H1 (cell line): ENCODE results near the gene ZNF469. TPM values are rescaled to one million over a fixed set of nuclear protein-coding genes. Genes with fewer than 3 reads are reported as not detected.
"Not testable (repeated sequence)": the region's sequence is repeated elsewhere in the genome, so short reads cannot be mapped to it uniquely, and the experiment has no call there.

Experiments
- CTCF ChIA-PET: fragments of 300-600 bp; sonication (Branson Sonifier 250); formaldehyde crosslinking; loops from one replicate; lab custom pipeline; 2021; ENCODE audit not compliant: partially characterized antibody; lab: Charles Lee
- POLR2A ChIA-PET: fragments of 300-600 bp; sonication (Branson Sonifier 250); formaldehyde crosslinking; loops from one replicate; lab custom pipeline; 2021; ENCODE audit warnings: inconsistent platforms; ENCODE audit not compliant: partially characterized antibody; lab: Charles Lee
- DNase-seq, 2 experiments: peaks; one replicate each; pipeline versions ENCODE4 v3.0.0 to v3.0.0-alpha.2; 2010 to 2022; ENCODE audit warnings: low spot score in 2 of 2, low read depth in 1 of 2, mixed read lengths in 1 of 2
- FAIRE-seq: peaks from 2 replicates; lab custom pipeline; 2011; peaks lifted over from hg19 to GRCh38; lab: Jason Lieb, UNC
- H2AFZ ChIP-seq: 2 replicates; pipeline ENCODE4 v1.8.1; 2012; ENCODE audit warnings: low read length, inconsistent platforms
- H2AK5ac ChIP-seq: 2 replicates; pipeline ENCODE4 v1.6.1; 2013; ENCODE audit warnings: low read depth, low read length
- H2BK120ac ChIP-seq: replicated peaks from 2 replicates; pipeline ENCODE3; 2013; ENCODE audit warnings: low read depth, low read length, inconsistent platforms
- H2BK12ac ChIP-seq: 2 replicates; pipeline ENCODE4 v1.6.1; 2013; ENCODE audit warnings: low read depth, low read length
- H2BK15ac ChIP-seq: 2 replicates; pipeline ENCODE4 v1.6.1; 2013; ENCODE audit warnings: low read length
- H2BK20ac ChIP-seq: 2 replicates; pipeline ENCODE4 v1.6.1; 2013; ENCODE audit warnings: low read length
- H2BK5ac ChIP-seq: 2 replicates; pipeline ENCODE4 v1.6.1; 2013; ENCODE audit warnings: low read depth, low read length
- H3K14ac ChIP-seq: 2 replicates; pipeline ENCODE4 v1.6.1; 2013; ENCODE audit warnings: inconsistent platforms; ENCODE audit not compliant: insufficient read length
- H3K18ac ChIP-seq: 2 replicates; pipeline ENCODE4 v1.6.1; 2013; ENCODE audit warnings: low read length; ENCODE audit errors: extremely low read depth
- H3K23ac ChIP-seq: 2 replicates; pipeline ENCODE4 v1.6.1; 2013; ENCODE audit warnings: inconsistent platforms; ENCODE audit not compliant: insufficient read length
- H3K23me2 ChIP-seq: 2 replicates; pipeline ENCODE4 v1.6.1; 2013; ENCODE audit warnings: low read depth, low read length
- H3K27ac ChIP-seq: 2 replicates; pipeline ENCODE4 v1.6.1; 2011; ENCODE audit warnings: low read depth, low read length, inconsistent platforms
- H3K27me3 ChIP-seq, 4 experiments: replicated peaks in 1 of 4; 1 replicate in 1 of 4; 2 replicates in 3 of 4; pipeline versions ENCODE4 v1.6.1 to v1.8.1; 2011 to 2013; ENCODE audit warnings: low read length in 3 of 4, mild to moderate bottlenecking in 3 of 4, inconsistent platforms in 2 of 4, mixed read lengths in 2 of 4, moderate library complexity in 1 of 4; ENCODE audit not compliant: control insufficient read depth in 3 of 4, insufficient read depth in 3 of 4; ENCODE audit errors: extremely low read depth in 1 of 4
- H3K36me3 ChIP-seq, 4 experiments: 2 replicates each; pipeline versions ENCODE4 v1.6.1 to v1.8.1; 2011 to 2013; ENCODE audit warnings: mild to moderate bottlenecking in 4 of 4, low read length in 3 of 4, moderate library complexity in 2 of 4, control low read depth in 1 of 4, inconsistent platforms in 1 of 4; ENCODE audit not compliant: insufficient read depth in 4 of 4, control insufficient read depth in 2 of 4
- H3K4ac ChIP-seq: replicated peaks from 2 replicates; pipeline ENCODE3; 2013; ENCODE audit warnings: low read length, low read depth, mixed read lengths, inconsistent platforms; ENCODE audit not compliant: insufficient read length
- H3K4me1 ChIP-seq, 4 experiments: replicated peaks in 1 of 4; 1 replicate in 1 of 4; 2 replicates in 3 of 4; pipeline versions ENCODE4 v1.6.1 to v1.8.1; 2011 to 2013; ENCODE audit warnings: low read length in 3 of 4, inconsistent platforms in 2 of 4, mixed read lengths in 1 of 4; ENCODE audit not compliant: insufficient read depth in 4 of 4, control insufficient read depth in 3 of 4
- H3K4me2 ChIP-seq, 2 experiments: 2 replicates each; pipeline versions ENCODE4 v1.6.1 to v1.8.1; 2011 to 2013; ENCODE audit warnings: low read depth in 2 of 2, low read length in 2 of 2, control low read depth in 1 of 2, inconsistent platforms in 1 of 2, mild to moderate bottlenecking in 1 of 2; ENCODE audit not compliant: insufficient read depth in 1 of 2
- H3K4me3 ChIP-seq, 4 experiments: fragments of 200-600, 300-600 bp in 1 of 4; sonication (generic), shearing (Covaris generic), sonication (Bioruptor Twin) in 1 of 4; 2 replicates each; pipeline versions ENCODE4 v1.5.1 to v1.8.1; 2011 to 2016; ENCODE audit warnings: low read length in 4 of 4, low read depth in 3 of 4, control low read depth in 2 of 4, inconsistent platforms in 2 of 4, mild to moderate bottlenecking in 2 of 4, mixed read lengths in 1 of 4, moderate library complexity in 1 of 4; ENCODE audit not compliant: insufficient read depth in 2 of 4; ENCODE audit errors: extremely low read depth in 1 of 4
- H3K56ac ChIP-seq: replicated peaks from 2 replicates; pipeline ENCODE3; 2013; ENCODE audit warnings: low read depth, mild to moderate bottlenecking, mixed read lengths, low read length, inconsistent platforms; ENCODE audit not compliant: insufficient read length
- H3K79me1 ChIP-seq: 2 replicates; pipeline ENCODE4 v1.6.1; 2013; ENCODE audit warnings: low read depth, low read length, control low read depth
- H3K79me2 ChIP-seq, 2 experiments: 2 replicates each; pipeline versions ENCODE4 v1.6.1 to v1.8.1; 2012 to 2013; ENCODE audit warnings: low read length in 2 of 2, mild to moderate bottlenecking in 2 of 2, inconsistent platforms in 1 of 2; ENCODE audit not compliant: insufficient read depth in 2 of 2, control insufficient read depth in 1 of 2
- H3K9ac ChIP-seq, 4 experiments: replicated peaks in 1 of 4; 1 replicate in 1 of 4; 2 replicates in 3 of 4; pipeline versions ENCODE4 v1.6.1 to v1.8.1; 2011 to 2013; ENCODE audit warnings: low read depth in 3 of 4, low read length in 3 of 4, control low read depth in 2 of 4, mild to moderate bottlenecking in 2 of 4, moderate library complexity in 2 of 4, inconsistent platforms in 1 of 4; ENCODE audit errors: extremely low read depth in 1 of 4
- H3K9me3 ChIP-seq, 2 experiments: 2 replicates each; pipeline versions ENCODE4 v1.6.1 to v1.8.1; 2012 to 2013; ENCODE audit warnings: mild to moderate bottlenecking in 2 of 2, moderate library complexity in 2 of 2, control low read depth in 1 of 2, inconsistent platforms in 1 of 2, low read depth in 1 of 2, low read length in 1 of 2, mixed read lengths in 1 of 2; ENCODE audit not compliant: insufficient read depth in 2 of 2
- H4K20me1 ChIP-seq, 2 experiments: replicated peaks in 1 of 2; 2 replicates each; pipeline versions ENCODE3 to v1.8.1; 2011 to 2013; ENCODE audit warnings: inconsistent platforms in 2 of 2, low read length in 2 of 2, mild to moderate bottlenecking in 1 of 2; ENCODE audit not compliant: insufficient read depth in 2 of 2, control insufficient read depth in 1 of 2
- H4K5ac ChIP-seq: 2 replicates; pipeline ENCODE4 v1.6.1; 2013; ENCODE audit warnings: low read length, low read depth, mixed read lengths, inconsistent platforms; ENCODE audit not compliant: insufficient read length
- H4K8ac ChIP-seq: 2 replicates; pipeline ENCODE4 v1.8.0; 2013; ENCODE audit warnings: mild to moderate bottlenecking, moderate library complexity, low read length, inconsistent platforms; ENCODE audit not compliant: insufficient read depth; ENCODE audit errors: extremely low read depth
- H4K91ac ChIP-seq: replicated peaks from 2 replicates; pipeline ENCODE3; 2013; ENCODE audit warnings: low read length, mixed read lengths, inconsistent platforms; ENCODE audit not compliant: insufficient read length
- WGBS, 2 experiments: shearing (Covaris generic) in 1 of 2; methylation state at CpG; one replicate each; pipeline versions ENCODE4 v1.1.6 to v1.1.7; 2013 to 2015; ENCODE audit warnings: low lambda C conversion rate in 2 of 2, mixed read lengths in 2 of 2, inconsistent platforms in 1 of 2, low coverage in 1 of 2, missing lambda C conversion rate in 1 of 2; ENCODE audit not compliant: insufficient replicate concordance in 2 of 2, insufficient coverage in 1 of 2, insufficient read length in 1 of 2; ENCODE audit errors: extremely low coverage in 1 of 2, missing lambda C conversion rate in 1 of 2; 5-methylcytosine and 5-hydroxymethylcytosine counted together
- polyA plus RNA-seq, 7 experiments: library from polyadenylated mRNA; depleted of rRNA in 3 of 7; stranded (reverse) in 5 of 7; unstranded in 2 of 7; fragments of >200 nt in 5 of 7; fragments of 200-250 nt in 2 of 7; gene quantifications; 1 replicate in 5 of 7; 2 replicates in 1 of 7; 4 replicates in 1 of 7; pipeline versions ENCODE4 v1.2.1 to v1.2.3, GENCODE V29; 2011 to 2013; ENCODE audit warnings: missing spikeins in 2 of 7, mixed read lengths in 2 of 7
- total RNA-seq: library from RNA; stranded (reverse); fragmentation: NEBNext Ultra II Directional; extraction: Animal tissue kit (Norgen Biotek cat#: 25700); gene quantifications from 2 replicates; pipeline ENCODE4 v1.2.1, GENCODE V29; 2021

ZNF469 gene
- total and polyA plus RNA-seq, 2 of the 8 experiments (the other 6 are each of a cell fraction or from before 2014, with no cell fraction given) = 0.30 to 1.8 TPM

GRCh38 chr16:88360401-88360800, 22.4 kb upstream of the ZNF469 start:
- H2BK20ac ChIP-seq, H3K9ac ChIP-seq, H4K5ac ChIP-seq, H3K4me2 ChIP-seq, H4K20me1 ChIP-seq, H4K91ac ChIP-seq, H3K14ac ChIP-seq, H3K23me2 ChIP-seq, H3K36me3 ChIP-seq, POLR2A ChIA-PET, H3K27ac ChIP-seq, H2BK15ac ChIP-seq, H3K79me1 ChIP-seq, FAIRE-seq, H3K23ac ChIP-seq, H2BK12ac ChIP-seq, DNase-seq, H2AFZ ChIP-seq, H3K4me3 ChIP-seq, H3K4ac ChIP-seq, H2BK5ac ChIP-seq, H4K8ac ChIP-seq, H2AK5ac ChIP-seq, H3K9me3 ChIP-seq, H2BK120ac ChIP-seq, H3K27me3 ChIP-seq, CTCF ChIA-PET, H3K18ac ChIP-seq, H3K56ac ChIP-seq, H3K79me2 ChIP-seq: not testable (repeated sequence)
- 94% methylated on average over 7 of the region's 20 CpGs; no CpG with 5 or more reads in 1 of the 2 experiments for WGBS, 2 experiments
- peaks cover 0 to 17% (median 9%) of the 10 kb centered on the region in 4 experiments; a peak in 6 of 7 replicates for H3K4me1 ChIP-seq
